ENCODE measurements around the gene ARHGAP6. TPM values are rescaled to one million over a fixed set of nuclear protein-coding genes. Genes with fewer than 3 reads are reported as not detected.

Gene ARHGAP6
- total RNA-seq, 1 experiment from 2014 or later: 0.10 TPM

- TF ChIP-seq CTCF (IDR thresholded peaks at IDR 0.05 in 2 of 3, conservative IDR thresholded peaks at IDR 0.05 in 1 of 3; ENCODE audit: borderline replicate concordance in 1 of 3, insufficient read depth in 1 of 3, low read depth in 2 of 3, low read length in 2 of 3) (no peak), EZH2 (IDR thresholded peaks at IDR 0.05) (no peak), POLR2AphosphoS5 (IDR thresholded peaks at IDR 0.05; ENCODE audit: low read depth, low read length) (no peak)
These were observed 24.2 kb downstream of the ARHGAP6 start (continued) for GRCh38 chrX:11641349-11642065.

- CTCF ChIA-PET: no interaction called here
- ATAC-seq: no peak
- intact Hi-C loops (cut with micrococcal nuclease): no loop called here
These were observed 25.6 kb downstream of the ARHGAP6 start for GRCh38 chrX:11640089-11640488.

More at GRCh38 chrX:11640089-11640488, 25.6 kb downstream of the ARHGAP6 start:
- DNase-seq (ENCODE audit: low read depth, low spot score): no peak
- Histone ChIP-seq H3K4me2 (ENCODE audit: low read length) (no peak overlapping the region), H3K4me1 (ENCODE audit: control insufficient read depth in 1 of 2, insufficient read depth in 2 of 2, low read length in 2 of 2) (no peaks in the 10 kb centered on the region), H3K9me3 (ENCODE audit: control insufficient read depth in 1 of 2, insufficient read depth in 1 of 2, low read depth in 1 of 2, low read length in 2 of 2) (no peaks in the 10 kb centered on the region), H3K4me3 (replicated peaks in 1 of 2; ENCODE audit: low read depth in 1 of 2, low read length in 2 of 2) (no peak overlapping the region), H3K9ac (ENCODE audit: low read length) (no peak overlapping the region), H3K27ac (ENCODE audit: low read depth, low read length) (no peak overlapping the region), H3K27me3 (ENCODE audit: insufficient read depth, low read length) (no peaks in the 10 kb centered on the region), H3K9me2 (ENCODE audit: insufficient read depth) (no peaks in the 10 kb centered on the region), H2AFZ (ENCODE audit: low read depth, low read length, poor library complexity, severe bottlenecking) (no peak overlapping the region), H3K36me3 (ENCODE audit: control insufficient read depth in 1 of 2, insufficient read depth in 2 of 2, low read length in 2 of 2) (no peaks in the 10 kb centered on the region), H4K20me1 (ENCODE audit: insufficient read depth) (no peaks in the 10 kb centered on the region), H3K79me2 (ENCODE audit: insufficient read depth, low read length) (no peaks in the 10 kb centered on the region)
- ChIA-PET POLR2A (no interaction called here), RAD21 (ENCODE audit: low non-redundant PET in 1 of 2, low total read pairs in 2 of 2, uncharacterized antibody in 2 of 2, unreplicated experiment in 2 of 2) (no interaction called here)
- BruUV-seq (replicated peaks): no TSS peak
- no peak for TF ChIP-seq CEBPB (IDR thresholded peaks at IDR 0.05; ENCODE audit: low read depth)
- TF ChIP-seq YY1 (IDR thresholded peaks at IDR 0.05; ENCODE audit: extremely low read depth, insufficient replicate concordance, low read depth, low read length): no peak
- TF ChIP-seq JUND (IDR thresholded peaks at IDR 0.05): no peak
- TF ChIP-seq TCF7L2 (IDR thresholded peaks at IDR 0.05; ENCODE audit: borderline replicate concordance, extremely low read depth, insufficient read depth, insufficient read length): no peak
- TF ChIP-seq ZNF274 (IDR thresholded peaks at IDR 0.05; ENCODE audit: low read depth, low read length): no peak
- no peak for TF ChIP-seq EZH2phosphoT487 (IDR thresholded peaks at IDR 0.05; ENCODE audit: borderline replicate concordance)
- TF ChIP-seq ATF3 (IDR thresholded peaks at IDR 0.05): no peak
- TF ChIP-seq ZBTB33 (IDR thresholded peaks at IDR 0.05; ENCODE audit: extremely low read depth, insufficient replicate concordance, low read length): no peak
- no peak for TF ChIP-seq RAD21 (IDR thresholded peaks at IDR 0.05; ENCODE audit: low read depth)

Data from HCT116 (cell line).